A673 (cell line): ENCODE results near the gene RHOT1.

Source experiments
- CTCF ChIP-seq: fragments of 300-800, 200-600 bp; sonication (generic); conservative IDR thresholded peaks from 2 replicates; pipeline ENCODE4 v1.5.1; 2017; ENCODE audit warnings: low read depth, mild to moderate bottlenecking, antibody characterized with exemption, low read length, moderate library complexity, mixed read lengths
- EZH2 ChIP-seq: fragments of 200-600 bp; sonication (generic); IDR thresholded peaks from 2 replicates; pipeline ENCODE4 v1.6.1; 2017; ENCODE audit warnings: borderline replicate concordance, low read depth, mild to moderate bottlenecking, mixed read lengths, antibody characterized with exemption, low read length; ENCODE audit not compliant: poor library complexity, severe bottlenecking

- TF ChIP-seq CTCF (no peak), EZH2 (no peak)
Observed at GRCh38 chr17:32143527-32143870, 1.2 kb downstream of the RHOT1 start.
